ENCODE data around the gene KRTAP5-7. TPM values are rescaled to one million over a fixed set of nuclear protein-coding genes. Genes with fewer than 3 reads are reported as not detected.

KRTAP5-7 gene
- total RNA-seq, 4 donors from 2014 or later, result 0.41 to 4.5 (median 1.3) TPM; not detected in 1

DNA sequence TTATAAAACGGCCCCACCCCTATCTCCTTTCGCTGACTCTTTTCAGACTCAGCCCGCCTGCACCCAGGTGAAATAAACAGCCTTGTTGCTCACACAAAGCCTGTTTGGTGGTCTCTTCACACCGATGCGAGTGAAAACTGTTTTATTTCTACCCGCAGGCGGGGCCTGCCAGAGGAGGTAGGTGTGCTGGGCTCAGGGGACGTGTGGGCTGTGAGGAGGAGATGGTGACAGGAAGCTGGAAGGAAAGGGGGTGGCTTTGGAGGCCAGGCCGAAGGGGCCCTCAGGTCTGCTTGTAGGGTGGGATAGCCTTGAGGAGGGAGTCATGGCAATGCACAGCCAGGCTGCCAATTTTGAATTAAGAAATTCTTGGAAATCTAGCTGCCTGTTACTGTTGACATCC, 21.3 kb upstream of the KRTAP5-7 start:
- intact Hi-C loops (cut with DNase I; ENCODE audit: low total_unique reads) (no loop called here), in situ Hi-C loops (cut with MboI; ENCODE audit: low pct_ligation_motif_present in 1 of 4, low pct_unique_long_range_greater_than_20kb in 1 of 4, low sequenced_read_pairs in 3 of 4) (no loop called here)
- H3K27ac ChIP-seq, result no peak overlapping the region
- WGBS, 2 donors (ENCODE audit: low coverage in 1 of 2), result 72 to 90% methylated on average over 3 to 9 of the region's 9 CpGs
- peaks cover 12 to 24% of the 10 kb centered on the region in 2 donors for H3K9me3 ChIP-seq
- H3K4me3 ChIP-seq, result no peak overlapping the region
- no peaks in the 10 kb centered on the region for H3K4me1 ChIP-seq
- DNase-seq, result no peak
- no peaks in the 10 kb centered on the region for H3K27me3 ChIP-seq
- TF ChIP-seq POLR2A (IDR thresholded peaks at IDR 0.05) (no peak), POLR2AphosphoS5 (IDR thresholded peaks at IDR 0.05) (no peak), EP300 (IDR thresholded peaks at IDR 0.05; ENCODE audit: low read depth) (no peak)
- TF ChIP-seq, protein P1, sequence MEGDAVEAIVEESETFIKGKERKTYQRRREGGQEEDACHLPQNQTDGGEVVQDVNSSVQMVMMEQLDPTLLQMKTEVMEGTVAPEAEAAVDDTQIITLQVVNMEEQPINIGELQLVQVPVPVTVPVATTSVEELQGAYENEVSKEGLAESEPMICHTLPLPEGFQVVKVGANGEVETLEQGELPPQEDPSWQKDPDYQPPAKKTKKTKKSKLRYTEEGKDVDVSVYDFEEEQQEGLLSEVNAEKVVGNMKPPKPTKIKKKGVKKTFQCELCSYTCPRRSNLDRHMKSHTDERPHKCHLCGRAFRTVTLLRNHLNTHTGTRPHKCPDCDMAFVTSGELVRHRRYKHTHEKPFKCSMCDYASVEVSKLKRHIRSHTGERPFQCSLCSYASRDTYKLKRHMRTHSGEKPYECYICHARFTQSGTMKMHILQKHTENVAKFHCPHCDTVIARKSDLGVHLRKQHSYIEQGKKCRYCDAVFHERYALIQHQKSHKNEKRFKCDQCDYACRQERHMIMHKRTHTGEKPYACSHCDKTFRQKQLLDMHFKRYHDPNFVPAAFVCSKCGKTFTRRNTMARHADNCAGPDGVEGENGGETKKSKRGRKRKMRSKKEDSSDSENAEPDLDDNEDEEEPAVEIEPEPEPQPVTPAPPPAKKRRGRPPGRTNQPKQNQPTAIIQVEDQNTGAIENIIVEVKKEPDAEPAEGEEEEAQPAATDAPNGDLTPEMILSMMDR (IDR thresholded peaks at IDR 0.05), result no peak
- peaks cover 0 to 25% (median 9%) of the 10 kb centered on the region in 4 donors for H3K36me3 ChIP-seq

GRCh38 chr11:71507102-71507501, 20.0 kb upstream of the KRTAP5-7 start:
- Histone ChIP-seq H3K27ac (no peak overlapping the region), H3K4me1 (no peaks in the 10 kb centered on the region), H3K27me3 (no peaks in the 10 kb centered on the region), H3K36me3 (peaks cover 0 to 12% (median 5%) of the 10 kb centered on the region in 4 donors), H3K4me3 (no peak overlapping the region), H3K9me3 (peaks cover 12 to 24% of the 10 kb centered on the region in 2 donors)
- DNase-seq, result no peak
- TF ChIP-seq, protein P1 (IDR thresholded peaks at IDR 0.05), result no peak
- TF ChIP-seq POLR2AphosphoS5 (IDR thresholded peaks at IDR 0.05) (no peak), POLR2A (IDR thresholded peaks at IDR 0.05) (no peak), EP300 (IDR thresholded peaks at IDR 0.05; ENCODE audit: low read depth) (no peak)
- 87 to 94% methylated on average over 5 of the region's 5 CpGs for WGBS, 2 donors (ENCODE audit: low coverage in 1 of 2)
- intact Hi-C loops (cut with DNase I; ENCODE audit: low total_unique reads) (no loop called here), in situ Hi-C loops (cut with MboI; ENCODE audit: low pct_ligation_motif_present in 1 of 4, low pct_unique_long_range_greater_than_20kb in 1 of 4, low sequenced_read_pairs in 3 of 4) (no loop called here)

DNA sequence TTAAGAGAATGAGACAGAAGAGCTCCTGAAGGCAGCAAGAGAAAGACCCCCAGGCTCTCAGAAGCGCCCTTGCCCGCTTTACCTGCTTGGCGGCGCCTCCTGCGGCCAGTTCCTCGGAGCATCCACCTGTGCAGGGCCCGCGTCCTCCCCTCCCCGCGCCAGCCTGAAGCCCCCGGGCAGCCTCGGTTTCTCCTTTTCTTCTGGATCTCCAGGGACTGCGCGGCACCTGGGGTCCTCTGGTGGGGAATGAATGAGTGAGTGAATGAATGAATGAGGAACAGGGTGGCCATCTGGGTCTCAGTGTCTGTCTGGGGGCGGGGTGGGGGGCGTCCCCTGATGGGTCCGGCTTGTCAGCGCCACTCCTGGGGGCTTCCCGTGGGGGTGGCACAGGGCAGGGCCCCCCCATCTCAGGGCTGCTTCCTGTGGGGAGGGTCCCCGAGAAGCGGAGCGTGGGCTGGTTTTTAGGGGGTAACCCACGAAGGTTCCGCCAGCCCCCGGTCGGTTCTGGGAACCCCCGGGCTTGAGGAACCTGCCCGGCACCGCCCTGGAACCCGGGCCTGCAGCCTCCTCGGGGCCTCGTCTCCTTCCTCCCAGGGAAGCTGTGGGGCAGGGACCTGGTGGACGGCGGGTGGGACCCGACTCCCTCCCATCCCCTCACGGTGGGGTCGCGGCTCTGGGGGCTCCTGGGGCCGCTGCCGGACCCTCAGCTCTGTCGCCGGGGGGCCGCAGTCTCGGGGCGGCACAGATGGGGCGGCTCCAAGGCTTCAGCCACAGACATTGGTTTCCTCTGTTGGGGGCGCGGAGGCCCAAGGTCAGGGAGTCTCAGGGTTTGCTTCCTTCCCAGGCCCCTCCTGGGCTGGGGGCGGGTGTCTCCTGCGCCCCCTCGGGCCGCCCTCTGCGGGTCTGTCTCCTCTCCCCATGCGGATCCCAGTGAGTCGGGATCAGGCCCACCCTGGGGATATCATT, 8.3 kb upstream of the KRTAP5-7 start:
- DNase-seq, result no peak
- no peaks in the 10 kb centered on the region for H3K36me3 ChIP-seq
- no peaks in the 10 kb centered on the region for H3K27me3 ChIP-seq

GRCh38 chr11:71519546-71519945, 7.5 kb upstream of the KRTAP5-7 start:
- WGBS, 2 donors (ENCODE audit: low coverage in 1 of 2), result 85% methylated on average over 10 of the region's 10 CpGs; no CpG with 5 or more reads in 1 of the 2 donors

More for the DNA sequence above, 8.3 kb upstream of the KRTAP5-7 start:
- H3K27ac ChIP-seq, result no peak overlapping the region
- TF ChIP-seq POLR2AphosphoS5 (IDR thresholded peaks at IDR 0.05) (no peak), POLR2A (IDR thresholded peaks at IDR 0.05) (no peak), EP300 (IDR thresholded peaks at IDR 0.05; ENCODE audit: low read depth) (no peak)
- TF ChIP-seq, protein P1 (IDR thresholded peaks at IDR 0.05), result no peak
- H3K4me1 ChIP-seq, result no peaks in the 10 kb centered on the region
- no peaks in the 10 kb centered on the region for H3K9me3 ChIP-seq
- WGBS, 2 donors (ENCODE audit: low coverage in 1 of 2), result 95 to 100% methylated on average over 1 to 28 of the region's 55 CpGs
- intact Hi-C loops (cut with DNase I; ENCODE audit: low total_unique reads), result no loop called here
- in situ Hi-C loops (cut with MboI; ENCODE audit: low pct_ligation_motif_present in 1 of 4, low pct_unique_long_range_greater_than_20kb in 1 of 4, low sequenced_read_pairs in 3 of 4), result no loop called here
- no peak overlapping the region for H3K4me3 ChIP-seq

More at GRCh38 chr11:71519546-71519945, 7.5 kb upstream of the KRTAP5-7 start:
- in situ Hi-C loops (cut with MboI; ENCODE audit: low pct_ligation_motif_present in 1 of 4, low pct_unique_long_range_greater_than_20kb in 1 of 4, low sequenced_read_pairs in 3 of 4), result no loop called here
- intact Hi-C loops (cut with DNase I; ENCODE audit: low total_unique reads), result no loop called here
- DNase-seq, result no peak
- H3K27me3 ChIP-seq, result no peaks in the 10 kb centered on the region
- H3K9me3 ChIP-seq, result no peaks in the 10 kb centered on the region
- H3K36me3 ChIP-seq, result no peaks in the 10 kb centered on the region
- TF ChIP-seq EP300 (IDR thresholded peaks at IDR 0.05; ENCODE audit: low read depth) (no peak), POLR2AphosphoS5 (IDR thresholded peaks at IDR 0.05) (no peak), POLR2A (IDR thresholded peaks at IDR 0.05) (no peak)
- TF ChIP-seq, protein P1 (IDR thresholded peaks at IDR 0.05), result no peak
- no peak overlapping the region for H3K27ac ChIP-seq
- H3K4me1 ChIP-seq, result no peaks in the 10 kb centered on the region
- H3K4me3 ChIP-seq, result no peak overlapping the region

All from transverse colon (tissue), 4 donors.